WTC11 (cell line): ENCODE results near the gene FBRSL1. TPM values are rescaled to one million over a fixed set of nuclear protein-coding genes. Genes with fewer than 3 reads are reported as not detected.

Experiments used
- ATAC-seq: fragments of 200-7000 bp; cut with Tn5 transposase; 2 replicates; pipeline ENCODE4 v1.10.0; 2021; ENCODE audit warnings: mild to moderate bottlenecking, moderate library complexity
- CTCF ChIA-PET: fragments of 300-600 bp; sonication (Branson Sonifier 250); formaldehyde crosslinking; loops from one replicate; lab custom pipeline; 2021; ENCODE audit warnings: antibody characterized with exemption; lab: Charles Lee
- POLR2A ChIA-PET: fragments of 350-600 bp; sonication (Branson Sonifier 250); formaldehyde crosslinking; loops from one replicate; lab custom pipeline; 2021; ENCODE audit warnings: antibody characterized with exemption; lab: Charles Lee
- DNase-seq: peaks from one replicate; pipeline ENCODE4 v3.0.0; 2021; ENCODE audit warnings: low spot score
- H3K27ac Mint-ChIP-seq: 2 replicates; pipeline ENCODE4 v1.8.0; 2021; ENCODE audit warnings: mixed read lengths
- H3K27me3 Mint-ChIP-seq: 2 replicates; pipeline ENCODE4 v1.8.0; 2021; ENCODE audit warnings: low read depth, mild to moderate bottlenecking, moderate library complexity, mixed read lengths
- H3K36me3 Mint-ChIP-seq: 2 replicates; pipeline ENCODE4 v1.8.0; 2021; ENCODE audit warnings: mixed read lengths
- H3K4me1 Mint-ChIP-seq: 2 replicates; pipeline ENCODE4 v1.8.0; 2022; ENCODE audit warnings: mixed read lengths
- H3K4me3 Mint-ChIP-seq: 2 replicates; pipeline ENCODE4 v1.8.0; 2021; ENCODE audit warnings: mild to moderate bottlenecking, moderate library complexity, mixed read lengths
- H3K9me3 Mint-ChIP-seq: 2 replicates; pipeline ENCODE4 v1.8.0; 2021; ENCODE audit warnings: mixed read lengths
- ATF3 ChIP-seq: sonication (generic); formaldehyde crosslinking; conservative IDR thresholded peaks from 2 replicates; pipeline ENCODE4 v1.8.1; 2022; ENCODE audit warnings: mild to moderate bottlenecking, missing genetic modification reagents
- ATF6 ChIP-seq: sonication (generic); formaldehyde crosslinking; IDR thresholded peaks from 2 replicates; pipeline ENCODE4 v1.8.1; 2023; ENCODE audit warnings: mild to moderate bottlenecking, missing genetic modification reagents
- ESRRA ChIP-seq: sonication (generic); formaldehyde crosslinking; IDR thresholded peaks from 2 replicates; pipeline ENCODE4 v1.8.1; 2022; ENCODE audit warnings: mild to moderate bottlenecking, missing genetic modification reagents, borderline replicate concordance
- ETV6 ChIP-seq: sonication (generic); formaldehyde crosslinking; IDR thresholded peaks from 2 replicates; pipeline ENCODE4 v1.8.1; 2022; ENCODE audit warnings: mild to moderate bottlenecking, missing genetic modification reagents
- JUN ChIP-seq: sonication (generic); formaldehyde crosslinking; IDR thresholded peaks from 2 replicates; pipeline ENCODE4 v1.8.0; 2023; ENCODE audit warnings: mild to moderate bottlenecking, missing genetic modification reagents
- MYBL2 ChIP-seq: sonication (generic); formaldehyde crosslinking; IDR thresholded peaks from 2 replicates; pipeline ENCODE4 v1.8.1; 2023; ENCODE audit warnings: mild to moderate bottlenecking, moderate library complexity, missing genetic modification reagents
- SP1 ChIP-seq: sonication (generic); formaldehyde crosslinking; conservative IDR thresholded peaks from 2 replicates; pipeline ENCODE4 v1.8.1; 2022; ENCODE audit warnings: missing genetic modification reagents
- ZBTB21 ChIP-seq: sonication (generic); formaldehyde crosslinking; IDR thresholded peaks from 2 replicates; pipeline ENCODE4 v1.8.1; 2023; ENCODE audit warnings: mild to moderate bottlenecking, missing genetic modification reagents, borderline replicate concordance
- ZNF219 ChIP-seq: sonication (generic); formaldehyde crosslinking; IDR thresholded peaks from 2 replicates; pipeline ENCODE4 v1.8.0; 2023; ENCODE audit warnings: missing genetic modification reagents, mild to moderate bottlenecking, borderline replicate concordance
- total RNA-seq: library from RNA; stranded (reverse); gene quantifications from 3 replicates; pipeline ENCODE4 v1.2.3, GENCODE V29; 2021
- TF ChIP-seq, protein P1 (sequence below): sonication (generic); formaldehyde crosslinking; IDR thresholded peaks from 2 replicates; pipeline ENCODE4 v1.8.0; 2023; ENCODE audit warnings: missing genetic modification reagents
- TF ChIP-seq, protein P2 (sequence below): sonication (generic); formaldehyde crosslinking; IDR thresholded peaks from 2 replicates; pipeline ENCODE4 v1.8.0; 2022; ENCODE audit warnings: missing genetic modification reagents
- TF ChIP-seq, protein P3 (sequence below): sonication (generic); formaldehyde crosslinking; IDR thresholded peaks from 2 replicates; pipeline ENCODE4 v1.8.1; 2023; ENCODE audit warnings: mild to moderate bottlenecking, missing genetic modification reagents, moderate library complexity
- TF ChIP-seq, protein P4 (sequence below): sonication (generic); formaldehyde crosslinking; IDR thresholded peaks from 2 replicates; pipeline ENCODE4 v1.8.0; 2022; ENCODE audit warnings: mild to moderate bottlenecking, missing genetic modification reagents
- TF ChIP-seq, protein P5 (sequence below): fragments of 250-450 bp; sonication (Bioruptor Pico); IDR thresholded peaks from 2 replicates; pipeline ENCODE4 v1.9.0; 2021; ENCODE audit warnings: moderate library complexity, mild to moderate bottlenecking, inconsistent platforms, borderline replicate concordance

FBRSL1 gene
- total RNA-seq, 1 experiment from 2014 or later = 129 TPM

GRCh38 chr12:132536102-132536876 lies 46.3 kb downstream of the FBRSL1 start:
- no peak overlapping the region for H3K4me3 Mint-ChIP-seq
- POLR2A ChIA-PET = no interaction called here
- CTCF ChIA-PET = interaction anchor here (2.2 kb wide), 1 partner anchor 17 kb away, joined by 7 read pairs; no protein-coding TSS in a partner anchor
- TF ChIP-seq SP1 (CRISPR knock-in tag) (no peak), ATF3 (peak; percentile 35; the same call in 1 of the 2 replicates)
- ATAC-seq = no peak
- no peak overlapping the region for H3K27ac Mint-ChIP-seq
- H3K36me3 Mint-ChIP-seq = peaks cover 43% of the 10 kb centered on the region
- no peak for DNase-seq
- peaks cover 80% of the 10 kb centered on the region for H3K27me3 Mint-ChIP-seq
- peaks cover 41% of the 10 kb centered on the region for H3K9me3 Mint-ChIP-seq
- no peaks in the 10 kb centered on the region for H3K4me1 Mint-ChIP-seq

DNA sequence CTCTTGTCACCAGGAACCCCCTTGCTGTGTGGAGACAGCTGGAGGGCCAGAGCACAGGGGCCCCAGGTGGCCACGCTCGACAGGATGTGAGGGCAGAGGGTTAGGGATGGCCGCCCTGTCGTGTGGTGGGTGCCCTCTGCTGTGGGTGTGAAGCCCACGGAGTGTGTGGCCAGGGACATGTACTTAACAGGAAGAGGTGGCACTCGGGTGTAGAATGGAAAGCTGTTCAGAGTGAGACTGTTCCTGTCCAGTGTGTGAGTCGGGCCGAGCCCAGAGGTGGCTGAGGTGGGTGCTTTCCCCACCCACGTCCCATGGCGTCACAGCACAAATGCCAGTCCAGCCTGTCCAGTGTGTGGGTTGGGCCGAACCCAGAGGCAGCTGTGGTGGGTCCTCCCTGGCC lies 47.1 kb downstream of the FBRSL1 start:
- ATAC-seq (no peak), DNase-seq (no peak)
- peaks cover 37% of the 10 kb centered on the region for H3K36me3 Mint-ChIP-seq
- ChIA-PET CTCF (interaction anchor here (2.2 kb wide), 1 partner anchor 18 kb away, joined by 7 read pairs; no protein-coding TSS in a partner anchor), POLR2A (no interaction called here)
- no peaks in the 10 kb centered on the region for H3K4me1 Mint-ChIP-seq
- TF ChIP-seq, protein P1, sequence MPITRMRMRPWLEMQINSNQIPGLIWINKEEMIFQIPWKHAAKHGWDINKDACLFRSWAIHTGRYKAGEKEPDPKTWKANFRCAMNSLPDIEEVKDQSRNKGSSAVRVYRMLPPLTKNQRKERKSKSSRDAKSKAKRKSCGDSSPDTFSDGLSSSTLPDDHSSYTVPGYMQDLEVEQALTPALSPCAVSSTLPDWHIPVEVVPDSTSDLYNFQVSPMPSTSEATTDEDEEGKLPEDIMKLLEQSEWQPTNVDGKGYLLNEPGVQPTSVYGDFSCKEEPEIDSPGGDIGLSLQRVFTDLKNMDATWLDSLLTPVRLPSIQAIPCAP (CRISPR knock-in tag) = no peak
- no peak for TF ChIP-seq ATF6 (CRISPR knock-in tag)
- no peak for TF ChIP-seq ESRRA (CRISPR knock-in tag)
- H3K27me3 Mint-ChIP-seq = peaks cover 79% of the 10 kb centered on the region
- no peak overlapping the region for H3K4me3 Mint-ChIP-seq
- H3K27ac Mint-ChIP-seq = no peak overlapping the region
- H3K9me3 Mint-ChIP-seq = peaks cover 36% of the 10 kb centered on the region

GRCh38 chr12:132537836-132538662 lies 48.1 kb downstream of the FBRSL1 start:
- H3K27ac Mint-ChIP-seq = no peak overlapping the region
- peaks cover 33% of the 10 kb centered on the region for H3K36me3 Mint-ChIP-seq
- TF ChIP-seq ZBTB21 (CRISPR knock-in tag) (no peak), ETV6 (CRISPR knock-in tag) (no peak), MYBL2 (CRISPR knock-in tag) (no peak)
- ChIA-PET POLR2A (no interaction called here), CTCF (interaction anchor here (1.1 to 2.2 kb wide), 5 partner anchors 11 to 23 kb away, joined by 3 to 7 read pairs (median 6); no protein-coding TSS in a partner anchor)
- H3K27me3 Mint-ChIP-seq = peaks cover 86% of the 10 kb centered on the region
- H3K4me3 Mint-ChIP-seq = no peak overlapping the region
- H3K9me3 Mint-ChIP-seq = peaks cover 32% of the 10 kb centered on the region
- no peak for DNase-seq
- ATAC-seq = no peak
- no peaks in the 10 kb centered on the region for H3K4me1 Mint-ChIP-seq

GRCh38 chr12:132538663-132538990 lies 48.7 kb downstream of the FBRSL1 start:
- ATAC-seq (no peak), DNase-seq (no peak)
- H3K4me1 Mint-ChIP-seq = no peaks in the 10 kb centered on the region
- no peak overlapping the region for H3K27ac Mint-ChIP-seq
- H3K36me3 Mint-ChIP-seq = peaks cover 30% of the 10 kb centered on the region
- ChIA-PET CTCF (interaction anchor here (1.1 to 2.2 kb wide), 5 partner anchors 11 to 22 kb away, joined by 3 to 7 read pairs (median 6); no protein-coding TSS in a partner anchor), POLR2A (no interaction called here)
- no peak overlapping the region for H3K4me3 Mint-ChIP-seq
- peaks cover 88% of the 10 kb centered on the region for H3K27me3 Mint-ChIP-seq
- peaks cover 28% of the 10 kb centered on the region for H3K9me3 Mint-ChIP-seq
- TF ChIP-seq, protein P2, sequence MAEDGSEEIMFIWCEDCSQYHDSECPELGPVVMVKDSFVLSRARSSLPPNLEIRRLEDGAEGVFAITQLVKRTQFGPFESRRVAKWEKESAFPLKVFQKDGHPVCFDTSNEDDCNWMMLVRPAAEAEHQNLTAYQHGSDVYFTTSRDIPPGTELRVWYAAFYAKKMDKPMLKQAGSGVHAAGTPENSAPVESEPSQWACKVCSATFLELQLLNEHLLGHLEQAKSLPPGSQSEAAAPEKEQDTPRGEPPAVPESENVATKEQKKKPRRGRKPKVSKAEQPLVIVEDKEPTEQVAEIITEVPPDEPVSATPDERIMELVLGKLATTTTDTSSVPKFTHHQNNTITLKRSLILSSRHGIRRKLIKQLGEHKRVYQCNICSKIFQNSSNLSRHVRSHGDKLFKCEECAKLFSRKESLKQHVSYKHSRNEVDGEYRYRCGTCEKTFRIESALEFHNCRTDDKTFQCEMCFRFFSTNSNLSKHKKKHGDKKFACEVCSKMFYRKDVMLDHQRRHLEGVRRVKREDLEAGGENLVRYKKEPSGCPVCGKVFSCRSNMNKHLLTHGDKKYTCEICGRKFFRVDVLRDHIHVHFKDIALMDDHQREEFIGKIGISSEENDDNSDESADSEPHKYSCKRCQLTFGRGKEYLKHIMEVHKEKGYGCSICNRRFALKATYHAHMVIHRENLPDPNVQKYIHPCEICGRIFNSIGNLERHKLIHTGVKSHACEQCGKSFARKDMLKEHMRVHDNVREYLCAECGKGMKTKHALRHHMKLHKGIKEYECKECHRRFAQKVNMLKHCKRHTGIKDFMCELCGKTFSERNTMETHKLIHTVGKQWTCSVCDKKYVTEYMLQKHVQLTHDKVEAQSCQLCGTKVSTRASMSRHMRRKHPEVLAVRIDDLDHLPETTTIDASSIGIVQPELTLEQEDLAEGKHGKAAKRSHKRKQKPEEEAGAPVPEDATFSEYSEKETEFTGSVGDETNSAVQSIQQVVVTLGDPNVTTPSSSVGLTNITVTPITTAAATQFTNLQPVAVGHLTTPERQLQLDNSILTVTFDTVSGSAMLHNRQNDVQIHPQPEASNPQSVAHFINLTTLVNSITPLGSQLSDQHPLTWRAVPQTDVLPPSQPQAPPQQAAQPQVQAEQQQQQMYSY (CRISPR knock-in tag) = no peak
- TF ChIP-seq, protein P3, sequence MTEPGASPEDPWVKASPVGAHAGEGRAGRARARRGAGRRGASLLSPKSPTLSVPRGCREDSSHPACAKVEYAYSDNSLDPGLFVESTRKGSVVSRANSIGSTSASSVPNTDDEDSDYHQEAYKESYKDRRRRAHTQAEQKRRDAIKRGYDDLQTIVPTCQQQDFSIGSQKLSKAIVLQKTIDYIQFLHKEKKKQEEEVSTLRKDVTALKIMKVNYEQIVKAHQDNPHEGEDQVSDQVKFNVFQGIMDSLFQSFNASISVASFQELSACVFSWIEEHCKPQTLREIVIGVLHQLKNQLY (CRISPR knock-in tag) = no peak
- TF ChIP-seq JUN (CRISPR knock-in tag) (no peak), ZNF219 (CRISPR knock-in tag) (no peak), ATF6 (CRISPR knock-in tag) (no peak)
- TF ChIP-seq, protein P4, sequence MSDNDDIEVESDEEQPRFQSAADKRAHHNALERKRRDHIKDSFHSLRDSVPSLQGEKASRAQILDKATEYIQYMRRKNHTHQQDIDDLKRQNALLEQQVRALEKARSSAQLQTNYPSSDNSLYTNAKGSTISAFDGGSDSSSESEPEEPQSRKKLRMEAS (CRISPR knock-in tag) = no peak
- TF ChIP-seq, protein P5, sequence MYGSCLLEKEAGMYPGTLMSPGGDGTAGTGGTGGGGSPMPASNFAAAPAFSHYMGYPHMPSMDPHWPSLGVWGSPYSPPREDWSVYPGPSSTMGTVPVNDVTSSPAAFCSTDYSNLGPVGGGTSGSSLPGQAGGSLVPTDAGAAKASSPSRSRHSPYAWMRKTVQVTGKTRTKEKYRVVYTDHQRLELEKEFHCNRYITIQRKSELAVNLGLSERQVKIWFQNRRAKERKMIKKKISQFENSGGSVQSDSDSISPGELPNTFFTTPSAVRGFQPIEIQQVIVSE (CRISPR knock-in tag) = no peak
